22Rv1 (cell line): Measurements from ENCODE around the gene HPS3.

Experiments
- CTCF ChIP-seq: fragments of 450-650 bp; IDR thresholded peaks from 2 replicates; pipeline ENCODE4 v1.5.1; 2017; ENCODE audit warnings: mild to moderate bottlenecking
- ZFX ChIP-seq: fragments of 450-650 bp; IDR thresholded peaks from 2 replicates; pipeline ENCODE4 v1.6.1; 2017; ENCODE audit warnings: antibody characterized with exemption, borderline replicate concordance

- no peak for TF ChIP-seq CTCF
- TF ChIP-seq ZFX: no peak
Measured at GRCh38 chr3:149198611-149199010, 69.2 kb downstream of the HPS3 start.
